HepG2 (cell line): ENCODE measurements around the gene ALDH2. TPM values are rescaled to one million over a fixed set of nuclear protein-coding genes. Genes with fewer than 3 reads are reported as not detected.

ENCODE experiments used
- ATRX ChIP-seq: sonication (generic); formaldehyde crosslinking; IDR thresholded peaks from 2 replicates; pipeline ENCODE4 v1.4.0; 2020; ENCODE audit warnings: missing genetic modification reagents, borderline replicate concordance
- E2F5 ChIP-seq: sonication (generic); formaldehyde crosslinking; conservative IDR thresholded peaks from 2 replicates; pipeline ENCODE4 v1.4.0; 2020; ENCODE audit warnings: missing genetic modification reagents
- IKZF4 ChIP-seq: sonication (generic); formaldehyde crosslinking; IDR thresholded peaks from 2 replicates; pipeline ENCODE4 v1.5.1; 2020; ENCODE audit warnings: borderline replicate concordance, mild to moderate bottlenecking, low read depth, missing genetic modification reagents; ENCODE audit errors: not compliant biosample characterization
- KMT2B ChIP-seq: IDR thresholded peaks from 2 replicates; pipeline ENCODE4 v1.6.1; 2016; ENCODE audit warnings: missing genetic modification reagents, missing compliant biosample characterization
- LRRFIP1 ChIP-seq: sonication (generic); formaldehyde crosslinking; conservative IDR thresholded peaks from 2 replicates; pipeline ENCODE4 v1.4.0; 2020; ENCODE audit warnings: missing genetic modification reagents
- MEIS2 ChIP-seq: sonication (generic); formaldehyde crosslinking; IDR thresholded peaks from 2 replicates; pipeline ENCODE4 v1.9.0; 2021; ENCODE audit warnings: mild to moderate bottlenecking, missing genetic modification reagents
- MZF1 ChIP-seq: sonication (generic); formaldehyde crosslinking; IDR thresholded peaks from 2 replicates; pipeline ENCODE4 v1.8.1; 2023; ENCODE audit warnings: mild to moderate bottlenecking, missing genetic modification reagents, borderline replicate concordance
- PATZ1 ChIP-seq: sonication (generic); formaldehyde crosslinking; IDR thresholded peaks from 2 replicates; pipeline ENCODE4 v1.4.0; 2020; ENCODE audit warnings: missing genetic modification reagents
- PPARG ChIP-seq: conservative IDR thresholded peaks from 2 replicates; pipeline ENCODE4 v1.6.1; 2016; ENCODE audit warnings: missing biosample characterization, missing genetic modification reagents
- PTBP1 ChIP-seq: fragments of 200-400 bp; formaldehyde crosslinking; IDR thresholded peaks from 2 replicates; pipeline ENCODE4 v1.6.1; 2018; ENCODE audit warnings: low read length, low read depth; ENCODE audit not compliant: poor library complexity, severe bottlenecking
- RBAK ChIP-seq: sonication (generic); formaldehyde crosslinking; IDR thresholded peaks from 2 replicates; pipeline ENCODE4 v1.5.1; 2020; ENCODE audit warnings: mild to moderate bottlenecking, missing genetic modification reagents
- SOX13 ChIP-seq, 3 experiments: fragments of 450-650 bp in 1 of 3; sonication (generic) in 1 of 3; formaldehyde crosslinking in 1 of 3; IDR thresholded peaks in 2 of 3; conservative IDR thresholded peaks in 1 of 3; 2 replicates each; pipeline versions ENCODE4 v1.5.0 to v1.6.1; 2016 to 2020; ENCODE audit warnings: antibody characterized with exemption in 1 of 3, mild to moderate bottlenecking in 1 of 3, missing compliant biosample characterization in 1 of 3, missing genetic modification reagents in 1 of 3, moderate library complexity in 1 of 3
- TCF7L2 ChIP-seq: IDR thresholded peaks from 2 replicates; pipeline ENCODE4 v1.6.1; 2011; ENCODE audit warnings: mild to moderate bottlenecking, low read depth, low read length, moderate library complexity
- THAP11 ChIP-seq: IDR thresholded peaks from 2 replicates; pipeline ENCODE4 v1.6.1; 2016; ENCODE audit warnings: missing biosample characterization, missing genetic modification reagents
- ZNF264 ChIP-seq: sonication (generic); formaldehyde crosslinking; IDR thresholded peaks from 2 replicates; pipeline ENCODE4 v1.4.0; 2020; ENCODE audit warnings: missing genetic modification reagents
- ZNF335 ChIP-seq: sonication (generic); formaldehyde crosslinking; IDR thresholded peaks from 2 replicates; pipeline ENCODE4 v1.4.0; 2020; ENCODE audit warnings: missing genetic modification reagents
- ZNF503 ChIP-seq: sonication (generic); formaldehyde crosslinking; IDR thresholded peaks from 2 replicates; pipeline ENCODE4 v1.4.0; 2020; ENCODE audit warnings: missing genetic modification reagents
- ZNF552 ChIP-seq: sonication (generic); formaldehyde crosslinking; IDR thresholded peaks from 2 replicates; pipeline ENCODE4 v1.9.0; 2022; ENCODE audit warnings: missing genetic modification reagents, mild to moderate bottlenecking, borderline replicate concordance
- ZNF576 ChIP-seq: sonication (generic); formaldehyde crosslinking; IDR thresholded peaks from 2 replicates; pipeline ENCODE4 v1.4.0; 2020; ENCODE audit warnings: mild to moderate bottlenecking, missing genetic modification reagents
- ZNF614 ChIP-seq: IDR thresholded peaks from 2 replicates; pipeline ENCODE4 v1.6.1; 2018; ENCODE audit warnings: missing biosample characterization, missing genetic modification reagents, inconsistent platforms, borderline replicate concordance
- ZNF792 ChIP-seq: IDR thresholded peaks from 2 replicates; pipeline ENCODE4 v1.6.1; 2016
- polyA plus RNA-seq, 8 experiments: library from polyadenylated mRNA; depleted of rRNA in 3 of 8; stranded (reverse) in 7 of 8; unstranded in 1 of 8; fragments of >200 nt; fragmentation: Illumina TruSeq in 4 of 8; extraction: Trizol in 4 of 8; gene quantifications; 2 replicates each; pipeline versions ENCODE4 v1.2.1 to v1.2.3, GENCODE V29; 2011 to 2016; ENCODE audit warnings: low read depth in 4 of 8, missing spikeins in 1 of 8, mixed read lengths in 1 of 8; ENCODE audit not compliant: insufficient read depth in 1 of 8
- total RNA-seq, 5 experiments: library from RNA; depleted of rRNA; stranded (reverse); fragments of >200 nt; fragmentation: Illumina TruSeq; extraction: Trizol; gene quantifications; 2 replicates each; pipeline ENCODE4 v1.2.3, GENCODE V29; 2016; ENCODE audit warnings: low read depth in 1 of 5

ALDH2 gene
- total and polyA plus RNA-seq, 2 of the 13 experiments (the other 11 are each of a cell fraction or from before 2014, with no cell fraction given), result 78.8 to 103 TPM

GRCh38 chr12:111812881-111813741 is 46.4 kb downstream of the ALDH2 start (continued):
- 0 out of 2 replicates have a peak, but pooled peaks have one; percentile 0 for TF ChIP-seq MEIS2 (CRISPR knock-in tag)
- no peak for TF ChIP-seq E2F5 (CRISPR knock-in tag)
- TF ChIP-seq ZNF503 (CRISPR knock-in tag), result no peak
- no peak for TF ChIP-seq ATRX (CRISPR knock-in tag)
- 0 out of 2 replicates have a peak, but pooled peaks have one; percentile 12 for TF ChIP-seq PATZ1
- peak; percentile 46; the same call in 1 of the 2 replicates for TF ChIP-seq THAP11
- 0 out of 2 replicates have a peak, but pooled peaks have one; percentile 36 for TF ChIP-seq PPARG (CRISPR knock-in tag)
- no peak for TF ChIP-seq ZNF264 (CRISPR knock-in tag)
- TF ChIP-seq TCF7L2, result no peak
- no peak for TF ChIP-seq ZNF552
- TF ChIP-seq ZNF576 (CRISPR knock-in tag), result no peak
- TF ChIP-seq ZNF614 (CRISPR knock-in tag), result 0 out of 2 replicates have a peak, but pooled peaks have one; percentile 40
- no peak for TF ChIP-seq PTBP1
- TF ChIP-seq ZNF792 (CRISPR knock-in tag), result no peak
- TF ChIP-seq ZNF335 (CRISPR knock-in tag), result 0 out of 2 replicates have a peak, but pooled peaks have one; percentile 33
- TF ChIP-seq SOX13 (IDR thresholded peaks at IDR 0.05), result no peak
- TF ChIP-seq SOX13 (CRISPR knock-in tag; conservative IDR thresholded peaks at IDR 0.05 in 1 of 2, IDR thresholded peaks at IDR 0.05 in 1 of 2), result no peak
- no peak for TF ChIP-seq RBAK
- no peak for TF ChIP-seq KMT2B (CRISPR knock-in tag)
- TF ChIP-seq IKZF4 (CRISPR knock-in tag), result peak; percentile 69
- no peak for TF ChIP-seq LRRFIP1
- TF ChIP-seq MZF1, result no peak
